ENCODE results near the gene PTPN11.
"Not testable (repeated sequence)": the region's sequence is repeated elsewhere in the genome, so short reads cannot be mapped to it uniquely, and the experiment has no call there.

Gene PTPN11

GRCh38 chr12:112514926-112515642, 96.3 kb downstream of the PTPN11 start:
- peak; percentile 20 for DNase-seq (ENCODE audit: low read depth)

- no peak for DNase-seq (ENCODE audit: low read depth)
Measured at GRCh38 chr12:112515868-112516267, 97.1 kb downstream of the PTPN11 start.

GRCh38 chr12:112517730-112518364, 99.1 kb downstream of the PTPN11 start:
- DNase-seq (ENCODE audit: low read depth), result no peak

DNA sequence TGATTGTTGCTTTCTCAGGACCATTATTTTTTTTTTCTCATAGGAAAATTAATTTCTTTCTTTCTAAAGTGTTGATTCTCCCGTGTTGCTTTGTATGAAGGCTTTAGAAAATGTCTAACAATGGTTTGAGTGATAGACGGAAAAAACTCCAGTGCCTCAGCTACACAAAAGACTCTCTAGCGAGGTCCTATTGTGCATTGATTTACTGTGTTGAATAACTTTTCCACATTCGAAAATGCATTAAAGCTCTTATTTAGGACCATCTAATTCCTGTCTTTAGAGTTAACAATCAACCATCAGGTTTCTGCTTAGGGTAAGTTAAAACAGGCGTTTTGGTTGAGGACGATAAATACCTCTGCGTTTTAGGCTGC, 99.6 kb downstream of the PTPN11 start:
- DNase-seq (ENCODE audit: low read depth), result no peak

DNA sequence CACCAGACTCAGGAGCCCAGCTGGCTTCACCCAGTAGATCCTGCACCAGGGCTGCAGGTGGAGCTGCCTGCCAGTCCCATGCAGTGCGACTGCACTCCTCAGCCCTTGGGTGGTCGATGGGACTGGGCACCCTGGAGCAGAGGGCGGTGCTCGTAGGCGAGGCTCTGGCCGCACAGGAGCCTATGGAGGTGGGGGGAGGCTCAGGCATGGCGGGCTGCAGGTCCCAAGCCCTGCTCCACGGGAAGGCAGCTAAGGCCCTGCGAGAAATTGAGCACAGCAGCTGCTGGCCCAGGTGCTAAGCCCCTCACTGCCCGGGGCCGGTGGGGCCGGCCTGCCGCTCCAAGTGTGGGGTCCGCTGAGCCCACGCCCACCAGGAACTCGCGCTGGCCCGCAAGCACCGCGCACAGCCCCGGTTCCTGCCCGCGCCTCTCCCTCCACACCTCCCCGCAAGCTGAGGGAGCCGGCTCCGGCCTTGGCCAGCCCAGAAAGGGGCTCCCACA, 101.1 kb downstream of the PTPN11 start:
- DNase-seq (ENCODE audit: low read depth), result not testable (repeated sequence)

DNA sequence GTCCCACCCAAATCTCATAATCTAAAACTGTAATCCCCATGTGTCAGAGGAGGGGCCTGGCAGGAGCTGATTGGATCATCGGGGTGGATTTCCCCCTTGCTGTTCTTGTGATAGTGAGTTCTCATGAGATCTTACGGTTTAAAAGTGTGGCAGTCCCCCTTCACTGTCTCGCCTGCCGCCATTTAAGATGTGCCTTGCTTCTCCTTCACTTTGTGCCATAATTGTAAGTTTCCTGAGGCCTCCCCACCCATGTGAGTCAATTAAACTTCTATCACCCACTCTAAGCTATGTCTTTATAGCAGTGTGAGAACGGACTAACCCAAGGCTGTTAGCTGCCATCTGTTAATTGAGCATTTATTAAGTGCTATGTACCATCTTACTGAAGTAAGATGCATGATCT, 105.1 kb downstream of the PTPN11 start:
- no peak for DNase-seq (ENCODE audit: low read depth)

DNA sequence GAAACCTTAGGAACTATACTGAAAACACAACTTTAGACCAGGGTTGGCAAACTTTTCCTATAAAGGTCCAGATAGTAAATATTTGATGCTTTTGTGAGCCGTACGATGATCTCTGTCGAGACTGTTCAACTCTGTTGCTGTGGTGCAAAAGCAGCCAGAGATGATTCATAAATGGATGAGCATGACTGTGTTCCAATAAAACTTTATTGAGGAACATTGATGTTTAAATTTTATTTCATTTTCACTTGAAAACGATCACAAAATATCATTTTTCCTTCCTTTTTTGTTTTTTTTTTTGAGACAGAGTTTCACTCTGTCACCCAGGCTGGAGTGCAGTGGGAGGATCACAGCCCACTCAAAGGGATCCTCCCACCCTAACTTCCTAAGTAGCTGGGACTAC, 105.5 kb downstream of the PTPN11 start:
- DNase-seq (ENCODE audit: low read depth), result no peak

DNA sequence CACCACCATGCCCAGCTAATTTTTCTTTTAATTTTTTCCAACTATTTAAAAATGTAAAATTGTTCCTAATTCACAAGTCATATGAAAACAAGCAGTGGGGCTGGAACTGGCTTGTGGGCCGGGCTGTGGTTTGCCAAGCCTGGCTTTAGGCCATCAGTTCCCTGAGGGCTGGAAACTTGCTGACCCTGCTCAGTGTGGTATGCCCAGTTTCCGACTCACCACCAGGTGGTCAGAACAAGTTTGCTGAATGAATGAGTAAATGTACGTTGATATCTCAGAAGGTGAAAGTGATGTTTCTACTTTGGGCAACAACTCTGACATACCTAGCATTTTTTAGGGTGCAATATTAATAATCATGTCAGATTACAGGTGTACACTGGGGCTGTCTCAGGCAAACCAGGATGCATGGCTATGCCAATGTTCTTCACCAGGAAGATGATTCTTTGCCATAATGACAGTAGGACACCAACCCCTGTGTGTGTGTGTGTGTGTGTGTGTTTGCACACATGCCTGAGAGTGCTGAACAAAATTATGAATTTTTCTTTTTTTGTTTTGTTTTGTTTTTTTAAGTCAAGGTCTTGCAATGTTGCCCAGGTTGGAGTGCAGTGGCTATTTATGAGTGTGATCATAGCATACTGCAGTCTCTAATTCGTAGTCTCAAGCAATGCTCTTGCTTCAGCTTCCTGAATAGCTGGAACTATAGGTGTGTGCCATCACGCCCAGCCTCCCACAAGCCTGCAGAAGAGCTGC, 106.1 kb downstream of the PTPN11 start:
- DNase-seq (ENCODE audit: low read depth), result peak; percentile 30

GRCh38 chr12:112525426-112525809, 106.7 kb downstream of the PTPN11 start:
- DNase-seq (ENCODE audit: low read depth), result no peak

GRCh38 chr12:112527082-112527481, 108.3 kb downstream of the PTPN11 start:
- DNase-seq (ENCODE audit: low read depth), result no peak

DNA sequence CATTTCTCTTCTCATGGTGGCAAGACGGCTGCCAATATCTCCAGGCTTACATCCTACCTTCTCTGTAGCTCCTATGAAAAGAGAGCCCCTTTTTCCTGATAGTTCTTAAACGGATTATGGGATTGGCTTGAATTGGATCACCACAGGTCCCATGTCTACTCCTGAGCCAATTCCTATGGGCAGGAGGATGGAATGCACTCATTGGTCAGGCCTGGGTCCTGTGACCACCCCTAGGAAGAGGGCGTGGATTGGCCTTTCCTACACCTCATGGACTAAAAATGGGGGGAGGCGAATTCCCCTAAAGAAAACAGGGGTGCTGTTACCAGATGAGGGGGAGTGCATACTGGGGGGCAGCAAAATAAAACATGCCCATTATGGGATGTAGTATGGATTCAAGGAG, 108.8 kb downstream of the PTPN11 start:
- DNase-seq (ENCODE audit: low read depth), result no peak

- DNase-seq (ENCODE audit: low read depth), result no peak
Measured at GRCh38 chr12:112528521-112528920, 109.8 kb downstream of the PTPN11 start.

DNA sequence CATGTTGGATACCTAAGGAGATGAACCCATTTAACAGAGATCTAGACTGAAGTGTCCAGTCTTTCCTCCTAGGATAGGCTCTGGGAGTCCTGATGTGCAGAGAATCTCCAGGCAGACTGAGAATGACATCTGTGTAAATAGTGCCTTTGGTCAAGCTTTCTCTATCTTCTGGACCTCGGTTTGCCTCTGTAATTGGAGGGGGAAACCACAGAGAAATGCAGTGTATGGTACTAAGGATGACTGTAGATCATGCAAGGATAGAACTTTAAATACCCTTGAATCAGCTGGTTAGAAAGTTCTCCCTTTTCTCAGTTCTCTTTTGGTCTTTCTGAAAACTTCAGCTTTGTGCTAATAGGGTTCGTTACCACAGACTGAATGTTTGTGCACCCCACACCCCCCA, 112.2 kb downstream of the PTPN11 start:
- DNase-seq (ENCODE audit: low read depth), result no peak

GRCh38 chr12:112532106-112532505, 113.4 kb downstream of the PTPN11 start:
- no peak for DNase-seq (ENCODE audit: low read depth)

DNA sequence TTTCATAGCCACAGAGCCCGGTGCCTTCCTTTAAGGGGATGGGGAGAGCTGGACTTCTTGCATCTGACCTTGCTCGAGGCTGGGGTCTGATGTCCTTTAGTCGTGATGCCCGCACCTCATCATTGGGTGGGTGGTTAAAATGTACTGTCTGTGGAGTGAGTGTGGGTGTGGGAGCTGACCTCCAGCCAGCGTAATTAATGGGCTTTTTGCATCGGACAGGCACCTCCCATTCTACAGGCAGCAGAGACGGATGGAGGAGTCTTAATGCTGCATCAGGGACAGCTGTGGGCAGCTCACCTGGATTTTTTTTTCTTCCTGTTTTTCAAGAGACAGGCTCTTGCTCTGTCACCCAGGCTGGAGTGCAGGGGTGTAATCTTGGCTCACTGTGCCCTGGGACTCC, 114.8 kb downstream of the PTPN11 start:
- DNase-seq (ENCODE audit: low read depth), result no peak

DNA sequence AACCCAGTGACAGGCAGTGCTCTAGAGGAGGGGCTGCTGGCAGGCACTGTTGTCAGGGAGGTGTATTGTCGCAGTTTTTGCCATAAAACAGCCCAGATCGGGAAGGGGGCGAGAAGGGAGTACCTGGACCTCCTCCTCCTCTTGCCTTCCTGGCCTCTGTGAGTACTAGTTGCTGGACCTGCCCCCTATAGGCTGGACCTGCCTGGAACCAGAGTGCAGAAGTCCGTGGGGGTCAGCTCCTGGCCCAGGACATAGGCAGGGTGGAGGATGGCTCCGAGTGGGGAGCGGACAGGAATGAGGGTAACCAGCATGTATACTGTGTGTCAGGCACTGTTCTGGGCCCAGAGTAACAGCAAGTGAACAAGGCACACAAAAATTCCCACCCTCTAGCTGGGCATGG, 116.3 kb downstream of the PTPN11 start:
- DNase-seq (ENCODE audit: low read depth), result no peak

- DNase-seq (ENCODE audit: low read depth), result no peak
Measured at GRCh38 chr12:112535637-112536366, 117.1 kb downstream of the PTPN11 start.

- no peak for DNase-seq (ENCODE audit: low read depth)
Measured at GRCh38 chr12:112536367-112536730, 117.6 kb downstream of the PTPN11 start.

DNA sequence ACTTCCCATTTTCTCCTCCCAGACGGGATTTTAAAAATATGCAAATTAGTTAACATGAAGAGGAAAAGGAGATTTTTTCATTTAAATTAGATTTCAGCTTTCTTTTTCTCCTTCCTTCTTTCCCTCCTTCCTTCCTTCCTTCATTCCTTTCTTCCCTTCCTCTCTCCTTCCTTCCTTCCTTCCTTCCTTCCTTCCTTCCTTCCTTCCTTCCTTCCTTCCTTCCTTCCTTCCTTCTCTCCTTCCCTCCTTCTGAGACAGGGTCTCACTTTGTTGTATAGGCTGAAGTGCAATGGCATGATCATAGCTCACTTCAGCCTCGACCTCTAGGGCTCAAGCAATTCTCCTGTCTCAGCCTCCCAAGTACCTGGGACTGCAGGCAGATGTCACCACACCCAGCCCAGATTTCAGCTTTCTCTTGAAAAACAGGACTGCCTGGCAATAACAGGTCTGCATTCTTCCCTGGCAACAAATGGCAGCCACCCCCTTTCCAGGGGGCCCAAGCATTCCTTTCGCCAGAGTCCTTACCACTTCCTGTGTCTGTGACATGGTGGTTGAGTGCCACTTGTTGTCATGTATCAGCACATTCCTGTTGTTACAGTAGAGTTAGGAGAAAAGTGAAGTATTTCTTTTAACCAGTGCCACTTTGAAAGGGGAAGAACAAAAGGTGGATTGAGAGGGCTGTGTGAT, 119.1 kb downstream of the PTPN11 start:
- DNase-seq (ENCODE audit: low read depth), result peak; percentile 59

GRCh38 chr12:112538740-112539139, 120.0 kb downstream of the PTPN11 start:
- no peak for DNase-seq (ENCODE audit: low read depth)

DNA sequence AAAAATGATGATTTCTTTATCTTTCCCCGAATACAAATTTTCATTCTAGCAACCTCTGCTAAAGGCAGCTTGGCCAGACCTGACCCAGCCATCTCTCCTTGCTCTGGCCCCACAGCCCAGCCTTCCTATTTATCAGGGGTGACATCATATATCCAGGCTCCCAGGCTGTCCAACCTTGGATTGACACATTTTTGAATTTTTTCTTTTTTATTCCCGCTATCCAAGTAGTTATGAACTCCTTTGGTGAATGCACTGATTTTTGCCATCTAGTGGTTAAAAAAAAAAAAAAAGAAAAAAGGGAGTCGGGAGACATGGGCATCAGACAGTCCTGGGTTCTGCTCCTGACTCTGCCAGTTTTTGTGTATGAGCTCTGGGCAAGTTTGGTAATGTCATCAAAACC, 120.5 kb downstream of the PTPN11 start:
- DNase-seq (ENCODE audit: low read depth), result no peak

- no peak for DNase-seq (ENCODE audit: low read depth)
Measured at GRCh38 chr12:112540021-112540420, 121.3 kb downstream of the PTPN11 start.
